Caki2 (cell line): Measurements from ENCODE around the gene GRID1. TPM values are rescaled to one million over a fixed set of nuclear protein-coding genes. Genes with fewer than 3 reads are reported as not detected.
"Not testable (repeated sequence)": the region's sequence is repeated elsewhere in the genome, so short reads cannot be mapped to it uniquely, and the experiment has no call there.

Experiments used
- DNase-seq: peaks from one replicate; pipeline ENCODE4 v3.0.0-alpha.2; 2015; ENCODE audit warnings: low read depth
- in situ Hi-C: cut with HindIII; loops from 2 replicates; pipeline ENCODE4 v1.10.0; 2016; ENCODE audit warnings: low sequenced_read_pairs, low pct_unique_long_range_greater_than_20kb, mixed read lengths
- total RNA-seq: library from RNA; depleted of rRNA; stranded (reverse); fragments of >200 nt; shearing (Covaris generic); gene quantifications from 2 replicates; pipeline ENCODE4 v1.2.3, GENCODE V29; 2014; ENCODE audit warnings: low replicate concordance

The GRID1 gene
- total RNA-seq, 1 experiment from 2014 or later: 2.6 TPM

- DNase-seq: no peak
- in situ Hi-C loops: no loop called here
Measured at GRCh38 chr10:86182150-86182549, 184.4 kb downstream of the GRID1 start.

GRCh38 chr10:86180861-86181260 lies 185.7 kb downstream of the GRID1 start:
- in situ Hi-C loops: no loop called here

GRCh38 chr10:86179961-86180360 lies 186.6 kb downstream of the GRID1 start:
- no peak for DNase-seq
- in situ Hi-C loops: no loop called here

More at GRCh38 chr10:86180861-86181260, 185.7 kb downstream of the GRID1 start:
- no peak for DNase-seq

GRCh38 chr10:86179153-86179524 lies 187.5 kb downstream of the GRID1 start:
- in situ Hi-C loops: no loop called here
- DNase-seq: no peak

GRCh38 chr10:86178401-86179152 lies 188.0 kb downstream of the GRID1 start:
- no peak for DNase-seq
- in situ Hi-C loops: no loop called here

DNA sequence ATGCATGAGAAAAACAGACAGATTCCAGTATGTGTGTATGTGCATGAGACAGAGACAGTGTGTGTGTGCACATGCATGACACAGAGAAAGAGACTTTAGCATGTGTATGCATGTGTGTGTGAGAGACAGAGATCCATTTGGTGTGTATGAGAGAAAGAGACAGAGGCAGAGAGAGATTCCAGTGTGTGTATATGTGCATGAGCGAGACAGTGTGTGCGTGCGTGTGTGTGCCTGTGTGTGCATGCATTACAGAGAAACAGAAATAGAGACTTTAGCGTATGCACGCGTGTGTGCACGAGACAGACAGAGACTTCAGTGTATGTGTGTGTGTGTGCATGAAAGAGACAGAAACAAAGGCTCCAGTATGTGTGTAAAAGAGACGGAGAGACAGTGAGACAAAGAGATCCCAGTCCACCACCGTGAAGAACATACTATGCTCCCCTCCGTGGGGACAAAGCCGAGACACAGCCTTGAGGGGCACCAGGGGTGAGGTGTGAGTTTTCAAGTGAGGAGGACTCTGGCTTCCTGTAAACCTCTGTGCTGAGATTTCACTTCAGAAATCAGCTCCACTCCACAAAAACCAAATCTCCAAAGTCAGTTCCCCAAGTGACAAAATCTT lies 188.9 kb downstream of the GRID1 start:
- in situ Hi-C loops: no loop called here
- no peak for DNase-seq

GRCh38 chr10:86176850-86177536 lies 189.6 kb downstream of the GRID1 start:
- in situ Hi-C loops: no loop called here

GRCh38 chr10:86175476-86175875 lies 191.1 kb downstream of the GRID1 start:
- in situ Hi-C loops: not testable (repeated sequence)

More at GRCh38 chr10:86176850-86177536, 189.6 kb downstream of the GRID1 start:
- no peak for DNase-seq

GRCh38 chr10:86172301-86172700 lies 194.3 kb downstream of the GRID1 start:
- DNase-seq: no peak
- in situ Hi-C loops: no loop called here

More at GRCh38 chr10:86175476-86175875, 191.1 kb downstream of the GRID1 start:
- not testable (repeated sequence) for DNase-seq

DNA sequence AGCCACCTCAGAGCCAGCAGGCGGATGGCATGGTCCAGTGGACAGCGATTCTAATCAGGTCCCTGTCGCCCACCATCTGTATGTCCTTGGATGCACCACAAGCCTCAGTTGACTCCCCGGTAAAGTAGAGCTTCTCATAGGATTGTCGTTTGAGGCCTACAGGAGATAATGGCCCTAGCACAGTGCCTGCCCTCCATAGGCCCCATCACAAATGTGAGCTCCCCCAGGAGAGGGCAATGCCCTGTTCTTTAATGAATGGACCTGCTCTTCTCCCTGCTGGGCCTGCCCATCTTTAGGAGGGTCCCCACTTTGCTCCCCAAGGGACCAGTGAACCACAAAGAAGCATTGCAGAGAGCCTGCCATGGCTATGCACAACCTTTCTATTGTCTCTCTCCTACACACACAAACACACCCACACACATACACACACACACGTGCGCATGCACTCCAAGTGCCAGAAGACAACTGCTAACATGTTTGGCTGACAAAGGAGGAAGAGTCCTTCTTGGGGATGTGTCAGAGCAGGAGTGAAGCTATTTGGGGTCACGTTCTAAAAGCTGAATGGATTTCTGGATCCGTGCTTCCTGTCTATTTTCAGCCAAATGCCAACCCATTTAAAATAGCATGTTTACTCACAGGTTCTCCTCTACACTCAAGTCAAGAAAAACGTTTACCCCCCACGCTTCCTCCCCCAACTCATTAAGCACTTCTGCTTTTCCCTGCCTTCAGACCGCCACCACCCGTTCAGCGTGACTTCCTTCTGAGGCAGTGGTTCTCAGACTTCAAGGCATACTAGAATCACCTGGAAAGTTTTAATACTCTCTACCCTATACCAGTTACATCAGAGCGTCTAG lies 196.1 kb downstream of the GRID1 start:
- no peak for DNase-seq
- in situ Hi-C loops: no loop called here

DNA sequence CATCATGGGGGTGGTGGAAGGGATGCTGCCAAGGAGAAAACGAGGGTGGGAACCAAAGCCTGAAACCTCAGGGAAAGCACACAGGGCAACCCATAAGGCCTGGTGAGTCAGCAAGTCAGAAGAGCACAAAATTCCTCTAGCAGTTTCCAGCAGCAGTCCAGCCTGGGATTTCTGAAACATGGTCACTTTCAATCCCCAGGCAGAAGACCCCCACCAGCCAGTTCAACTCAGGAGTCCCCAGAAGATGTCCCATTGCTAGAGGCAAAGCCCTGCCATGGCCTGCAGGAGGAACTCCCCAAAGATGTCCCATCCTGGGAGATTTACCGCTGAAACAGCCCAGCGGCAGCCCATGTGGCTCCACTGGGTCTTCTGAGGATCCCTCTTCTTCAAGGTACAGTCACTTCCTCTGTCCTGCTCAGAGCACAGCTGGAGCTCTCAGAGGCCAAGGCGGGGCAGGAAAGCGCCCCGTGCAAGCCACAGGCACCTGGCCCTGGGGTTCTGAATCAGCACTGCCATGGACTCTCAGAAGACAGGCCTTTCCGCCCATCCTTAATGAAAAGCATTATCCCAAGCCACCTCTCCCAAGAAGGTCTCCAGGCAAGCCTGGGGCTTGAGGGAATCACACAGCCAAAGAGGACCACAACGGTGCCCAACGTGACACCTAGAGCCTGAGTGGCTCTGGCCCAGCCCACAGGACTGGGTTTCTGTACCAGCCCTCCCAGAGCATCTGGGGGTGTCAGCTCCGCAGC lies 196.9 kb downstream of the GRID1 start:
- no peak for DNase-seq
- in situ Hi-C loops: no loop called here

- no peak for DNase-seq
- in situ Hi-C loops: no loop called here
Measured at GRCh38 chr10:86169066-86169465, 197.5 kb downstream of the GRID1 start.

DNA sequence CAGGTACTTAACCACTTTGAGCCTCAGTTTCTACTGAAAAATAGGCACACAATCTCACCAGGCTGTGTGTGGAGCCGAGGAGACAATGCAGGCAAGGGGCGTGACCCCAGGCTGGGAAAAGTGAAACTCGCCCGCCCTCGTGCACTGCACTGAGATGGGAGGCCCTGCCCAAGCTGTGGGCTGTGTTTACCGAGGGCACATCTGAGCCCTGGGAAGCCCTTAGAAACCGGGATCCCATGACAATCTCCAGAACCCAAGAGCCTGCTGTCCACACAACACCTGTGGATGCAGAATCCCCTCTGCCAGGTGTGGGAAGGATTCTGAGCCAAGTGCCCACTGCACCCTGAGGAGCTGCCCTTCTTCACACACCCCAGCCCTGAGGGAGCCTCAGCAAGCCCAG lies 198.3 kb downstream of the GRID1 start:
- no peak for DNase-seq
- in situ Hi-C loops: no loop called here

DNA sequence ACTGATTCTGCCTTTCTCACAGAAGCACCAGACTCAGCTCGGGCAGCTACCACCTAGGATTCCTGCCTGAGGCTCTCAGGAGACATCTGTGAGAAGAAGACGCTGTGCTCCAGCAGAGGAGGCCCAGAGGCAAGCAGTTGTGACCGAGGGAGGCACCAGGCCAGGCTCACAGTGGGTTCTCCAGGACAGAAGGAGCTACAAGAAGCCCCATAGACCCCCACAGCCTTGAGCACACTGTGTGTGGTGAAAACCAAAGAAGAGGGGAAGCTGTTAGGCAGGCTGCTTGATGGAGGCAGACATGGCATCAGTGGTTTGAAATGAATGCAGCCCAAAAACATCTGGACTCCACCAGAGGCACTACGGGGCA lies 198.8 kb downstream of the GRID1 start:
- no peak for DNase-seq
- in situ Hi-C loops: no loop called here

DNA sequence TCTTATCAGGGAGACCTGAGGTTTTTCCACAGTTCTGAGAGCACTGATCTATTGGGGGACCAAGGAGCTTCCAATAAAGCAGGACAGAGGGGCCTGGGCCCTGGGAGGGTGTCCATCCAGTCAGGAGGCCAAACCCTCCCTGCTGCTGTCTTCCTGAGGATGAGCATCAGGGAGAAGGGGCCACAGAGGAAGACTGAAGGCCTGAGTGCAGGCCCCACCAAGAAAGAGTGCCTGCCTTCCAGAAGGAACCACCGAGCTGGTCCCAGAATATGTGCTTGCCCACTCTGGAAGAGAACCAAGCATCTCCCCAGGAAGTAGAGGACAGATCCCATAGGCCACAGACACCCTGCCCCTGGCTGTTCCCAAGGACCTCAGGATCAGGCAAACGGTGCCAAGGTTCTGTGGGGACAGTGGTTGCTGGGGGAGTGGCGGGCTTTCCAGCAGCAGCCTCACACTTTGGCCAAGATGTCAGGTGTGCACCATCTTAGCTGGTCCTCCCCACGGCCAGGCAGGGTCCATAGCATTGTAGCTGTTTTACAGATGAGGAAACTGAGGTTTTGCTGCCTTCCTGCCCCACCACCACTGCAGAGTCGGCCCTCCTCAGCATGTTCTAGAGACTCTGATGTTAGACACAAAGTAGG lies 199.4 kb downstream of the GRID1 start:
- in situ Hi-C loops: no loop called here
- DNase-seq: no peak

DNA sequence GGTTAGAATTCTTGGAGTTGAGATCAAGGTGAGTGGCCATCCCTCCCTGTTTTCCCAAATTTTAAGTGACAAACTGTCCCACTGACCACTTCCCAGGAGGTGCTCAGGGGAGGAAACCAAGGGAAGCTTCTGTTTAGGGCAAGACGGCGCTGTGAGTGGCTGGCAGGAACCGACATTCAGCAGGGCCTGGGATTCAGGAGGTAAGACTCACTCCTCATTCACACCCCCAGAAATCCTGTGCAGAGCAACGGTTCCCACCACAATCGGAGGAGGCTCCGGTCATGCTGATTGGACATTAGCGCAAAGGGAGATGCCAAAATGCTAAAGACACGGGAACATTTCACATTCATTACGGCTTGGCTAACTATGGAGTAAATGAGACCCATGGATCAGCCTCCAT lies 200.9 kb downstream of the GRID1 start:
- in situ Hi-C loops: no loop called here
- no peak for DNase-seq

DNA sequence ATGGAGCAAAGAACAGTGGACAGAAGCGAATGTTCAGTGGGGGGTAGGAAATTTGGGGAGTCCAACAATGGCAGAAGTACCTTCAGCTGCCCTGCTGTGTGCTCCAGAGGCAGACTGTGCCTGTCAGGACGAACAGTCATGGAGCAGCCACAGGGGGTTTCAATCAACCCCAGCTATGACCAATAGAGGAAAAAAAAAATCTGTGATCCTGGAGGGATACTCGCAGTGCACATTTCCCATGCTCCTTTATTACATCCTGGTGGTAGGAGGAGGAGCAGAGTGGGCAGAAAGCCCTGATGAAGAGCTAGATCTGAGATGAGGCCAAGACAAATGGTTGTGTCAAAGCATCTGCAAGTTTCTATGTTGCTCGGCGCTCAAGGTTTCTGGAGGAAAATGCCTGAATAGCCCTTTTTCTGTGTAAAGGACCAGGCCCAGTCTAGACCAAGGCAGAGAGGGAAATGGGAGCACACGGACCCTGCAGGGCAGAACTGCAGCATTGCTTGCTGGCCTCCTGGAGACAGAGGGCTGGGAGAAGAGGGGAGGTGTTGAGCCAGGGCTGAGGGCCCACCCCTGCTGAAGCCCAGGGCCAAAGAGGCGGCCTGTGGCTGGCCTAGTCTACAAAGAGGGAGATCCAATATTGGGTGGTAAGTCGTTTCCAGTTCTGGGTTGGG lies 201.5 kb downstream of the GRID1 start:
- in situ Hi-C loops: no loop called here
- no peak for DNase-seq
